Rectal smooth muscle tissue (tissue), 1 donor: ENCODE data around the gene ADAMTS17.

Experiments used
- H3K27ac ChIP-seq: one replicate; pipeline ENCODE4 v1.7.0; 2013; ENCODE audit warnings: low read depth, low read length, inconsistent platforms
- H3K27me3 ChIP-seq: one replicate; pipeline ENCODE4 v1.7.0; 2013; ENCODE audit warnings: low read length; ENCODE audit not compliant: control insufficient read depth, insufficient read depth
- H3K36me3 ChIP-seq: one replicate; pipeline ENCODE4 v1.7.0; 2013; ENCODE audit warnings: low read length; ENCODE audit not compliant: control insufficient read depth, insufficient read depth
- H3K4me1 ChIP-seq: one replicate; pipeline ENCODE4 v1.7.0; 2013; ENCODE audit warnings: low read length; ENCODE audit not compliant: control insufficient read depth, insufficient read depth
- H3K4me3 ChIP-seq: one replicate; pipeline ENCODE4 v1.7.0; 2013; ENCODE audit warnings: low read length
- H3K9ac ChIP-seq: one replicate; pipeline ENCODE4 v1.7.0; 2013; ENCODE audit warnings: low read length

Gene ADAMTS17

GRCh38 chr15:100120111-100120510 is 221.7 kb downstream of the ADAMTS17 start:
- no peaks in the 10 kb centered on the region for H3K27me3 ChIP-seq
- peaks cover 5% of the 10 kb centered on the region for H3K4me1 ChIP-seq
- H3K36me3 ChIP-seq: no peaks in the 10 kb centered on the region
- H3K9ac ChIP-seq: no peak overlapping the region
- no peak overlapping the region for H3K4me3 ChIP-seq
- H3K27ac ChIP-seq: no peak overlapping the region

GRCh38 chr15:100118546-100118945 is 223.2 kb downstream of the ADAMTS17 start:
- Histone ChIP-seq H3K4me1 (peaks cover 15% of the 10 kb centered on the region), H3K27me3 (no peaks in the 10 kb centered on the region), H3K9ac (no peak overlapping the region), H3K36me3 (no peaks in the 10 kb centered on the region), H3K27ac (no peak overlapping the region), H3K4me3 (no peak overlapping the region)

- Histone ChIP-seq H3K27me3 (no peaks in the 10 kb centered on the region), H3K9ac (no peak overlapping the region), H3K36me3 (no peaks in the 10 kb centered on the region), H3K4me1 (peaks cover 18% of the 10 kb centered on the region), H3K4me3 (no peak overlapping the region), H3K27ac (no peak overlapping the region)
These were observed 225.2 kb downstream of the ADAMTS17 start for GRCh38 chr15:100116416-100117190.

- H3K27me3 ChIP-seq: no peaks in the 10 kb centered on the region
These were observed 226.1 kb downstream of the ADAMTS17 start for GRCh38 chr15:100115711-100116090.

GRCh38 chr15:100115066-100115710 is 226.6 kb downstream of the ADAMTS17 start:
- H3K4me3 ChIP-seq: no peak overlapping the region
- H3K36me3 ChIP-seq: no peaks in the 10 kb centered on the region
- H3K4me1 ChIP-seq: peaks cover 24% of the 10 kb centered on the region
- no peak overlapping the region for H3K27ac ChIP-seq
- no peaks in the 10 kb centered on the region for H3K27me3 ChIP-seq
- no peak overlapping the region for H3K9ac ChIP-seq

More at GRCh38 chr15:100115711-100116090, 226.1 kb downstream of the ADAMTS17 start:
- H3K36me3 ChIP-seq: no peaks in the 10 kb centered on the region
- H3K4me3 ChIP-seq: no peak overlapping the region
- no peak overlapping the region for H3K9ac ChIP-seq
- H3K4me1 ChIP-seq: peaks cover 24% of the 10 kb centered on the region
- H3K27ac ChIP-seq: no peak overlapping the region

- Histone ChIP-seq H3K4me1 (peaks cover 24% of the 10 kb centered on the region), H3K9ac (no peak overlapping the region), H3K4me3 (peak overlapping the region; percentile 29), H3K36me3 (no peaks in the 10 kb centered on the region), H3K27me3 (no peaks in the 10 kb centered on the region), H3K27ac (peak overlapping the region; percentile 38)
These were observed 227.2 kb downstream of the ADAMTS17 start for GRCh38 chr15:100114571-100114970.

- H3K4me1 ChIP-seq: peaks cover 24% of the 10 kb centered on the region
- H3K36me3 ChIP-seq: no peaks in the 10 kb centered on the region
- peak overlapping the region; percentile 53 for H3K27ac ChIP-seq
- no peak overlapping the region for H3K9ac ChIP-seq
- H3K27me3 ChIP-seq: no peaks in the 10 kb centered on the region
- peak overlapping the region; percentile 29 for H3K4me3 ChIP-seq
These were observed 227.7 kb downstream of the ADAMTS17 start for GRCh38 chr15:100114100-100114499.

- H3K9ac ChIP-seq: no peak overlapping the region
These were observed 228.3 kb downstream of the ADAMTS17 start for GRCh38 chr15:100113351-100114080.

GRCh38 chr15:100112636-100113305 is 229.0 kb downstream of the ADAMTS17 start:
- Histone ChIP-seq H3K27me3 (no peaks in the 10 kb centered on the region), H3K27ac (peak overlapping the region; percentile 53), H3K4me3 (no peak overlapping the region), H3K36me3 (no peaks in the 10 kb centered on the region), H3K4me1 (peaks cover 24% of the 10 kb centered on the region), H3K9ac (no peak overlapping the region)

More at GRCh38 chr15:100113351-100114080, 228.3 kb downstream of the ADAMTS17 start:
- Histone ChIP-seq H3K36me3 (no peaks in the 10 kb centered on the region), H3K27ac (peak overlapping the region; percentile 53), H3K27me3 (no peaks in the 10 kb centered on the region), H3K4me1 (peaks cover 24% of the 10 kb centered on the region), H3K4me3 (no peak overlapping the region)

- Histone ChIP-seq H3K9ac (no peak overlapping the region), H3K27me3 (no peaks in the 10 kb centered on the region), H3K4me3 (no peak overlapping the region), H3K36me3 (no peaks in the 10 kb centered on the region), H3K27ac (no peak overlapping the region), H3K4me1 (peaks cover 24% of the 10 kb centered on the region)
These were observed 229.7 kb downstream of the ADAMTS17 start for GRCh38 chr15:100112061-100112420.

- Histone ChIP-seq H3K27ac (no peak overlapping the region), H3K36me3 (no peaks in the 10 kb centered on the region), H3K27me3 (no peaks in the 10 kb centered on the region), H3K4me3 (no peak overlapping the region), H3K4me1 (peaks cover 20% of the 10 kb centered on the region), H3K9ac (no peak overlapping the region)
These were observed 230.4 kb downstream of the ADAMTS17 start for GRCh38 chr15:100111125-100112060.
